ENCODE measurements around the gene COL27A1.

- no peak for TF ChIP-seq CTCF (IDR thresholded peaks at IDR 0.05)
- no peak for TF ChIP-seq POLR2AphosphoS5 (IDR thresholded peaks at IDR 0.05; ENCODE audit: low read depth, low read length)
- no peak for TF ChIP-seq USF1 (IDR thresholded peaks at IDR 0.05; ENCODE audit: borderline replicate concordance, low read depth)
Measured at GRCh38 chr9:114247491-114247890, 92.2 kb downstream of the COL27A1 start.
